ENCODE results near the gene AGBL1.

AGBL1 gene

DNA sequence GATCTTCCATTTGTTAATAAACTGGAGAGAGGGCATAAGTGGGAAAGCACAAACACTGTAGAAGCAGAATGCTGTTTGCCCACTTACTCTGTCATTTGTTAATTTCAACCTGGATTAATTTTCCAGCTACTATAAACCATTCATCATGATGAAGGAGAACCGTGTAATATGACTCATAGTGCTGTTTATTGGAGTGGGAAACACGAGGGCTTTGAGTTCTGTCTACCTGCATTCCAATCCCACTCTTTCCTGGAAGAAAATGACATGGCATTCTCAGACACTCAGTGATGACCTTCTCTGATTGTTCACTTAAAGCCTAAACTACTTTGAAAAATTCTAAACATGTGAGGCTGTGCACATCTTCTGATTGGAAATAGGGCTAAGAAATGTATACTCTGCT lies 826.7 kb downstream of the AGBL1 start:
- no peak overlapping the region for H3K4me3 ChIP-seq (IDR thresholded peaks at IDR 0.05; ENCODE audit: insufficient read depth, low read depth, low read length)
- no peaks in the 10 kb centered on the region for H3K27me3 ChIP-seq (ENCODE audit: insufficient read depth, low read depth)
- H4K20me1 ChIP-seq (ENCODE audit: insufficient read depth): no peaks in the 10 kb centered on the region
- H3K79me2 ChIP-seq (ENCODE audit: insufficient read depth, low read depth): no peaks in the 10 kb centered on the region
- H3K4me2 ChIP-seq: no peak overlapping the region
- no peak overlapping the region for H3K27ac ChIP-seq
- H3K4me1 ChIP-seq (ENCODE audit: low read depth, poor library complexity, severe bottlenecking): no peaks in the 10 kb centered on the region
- H3K36me3 ChIP-seq (ENCODE audit: insufficient read depth): no peaks in the 10 kb centered on the region
- TF ChIP-seq, protein P1, sequence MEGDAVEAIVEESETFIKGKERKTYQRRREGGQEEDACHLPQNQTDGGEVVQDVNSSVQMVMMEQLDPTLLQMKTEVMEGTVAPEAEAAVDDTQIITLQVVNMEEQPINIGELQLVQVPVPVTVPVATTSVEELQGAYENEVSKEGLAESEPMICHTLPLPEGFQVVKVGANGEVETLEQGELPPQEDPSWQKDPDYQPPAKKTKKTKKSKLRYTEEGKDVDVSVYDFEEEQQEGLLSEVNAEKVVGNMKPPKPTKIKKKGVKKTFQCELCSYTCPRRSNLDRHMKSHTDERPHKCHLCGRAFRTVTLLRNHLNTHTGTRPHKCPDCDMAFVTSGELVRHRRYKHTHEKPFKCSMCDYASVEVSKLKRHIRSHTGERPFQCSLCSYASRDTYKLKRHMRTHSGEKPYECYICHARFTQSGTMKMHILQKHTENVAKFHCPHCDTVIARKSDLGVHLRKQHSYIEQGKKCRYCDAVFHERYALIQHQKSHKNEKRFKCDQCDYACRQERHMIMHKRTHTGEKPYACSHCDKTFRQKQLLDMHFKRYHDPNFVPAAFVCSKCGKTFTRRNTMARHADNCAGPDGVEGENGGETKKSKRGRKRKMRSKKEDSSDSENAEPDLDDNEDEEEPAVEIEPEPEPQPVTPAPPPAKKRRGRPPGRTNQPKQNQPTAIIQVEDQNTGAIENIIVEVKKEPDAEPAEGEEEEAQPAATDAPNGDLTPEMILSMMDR (conservative IDR thresholded peaks at IDR 0.05; ENCODE audit: low read depth, low read length): no peak
- no peak overlapping the region for H2AFZ ChIP-seq (ENCODE audit: low read depth)
- no peak overlapping the region for H3K9ac ChIP-seq

DNA sequence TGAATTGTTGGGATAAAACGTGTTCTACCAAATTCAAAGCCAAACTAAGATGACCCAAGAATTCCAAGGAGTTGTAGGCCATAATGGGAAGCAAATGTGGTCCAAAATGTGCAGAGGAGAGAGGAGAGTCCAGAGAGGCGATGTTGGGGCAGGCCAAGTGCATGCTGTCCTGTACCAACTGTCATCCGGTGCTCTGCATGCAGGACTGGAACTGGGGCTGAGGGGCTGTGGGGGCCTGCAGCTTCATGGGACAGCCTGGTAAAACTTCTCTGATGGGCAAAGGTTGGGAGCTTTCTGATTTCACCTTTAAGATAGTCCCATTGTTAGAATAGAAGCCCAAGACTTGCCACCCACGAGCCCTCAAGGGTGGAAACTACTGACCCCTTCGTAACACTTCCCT lies 831.4 kb downstream of the AGBL1 start:
- H3K79me2 ChIP-seq (ENCODE audit: insufficient read depth, low read depth): no peaks in the 10 kb centered on the region
- no peak overlapping the region for H2AFZ ChIP-seq (ENCODE audit: low read depth)
- H3K27ac ChIP-seq: no peak overlapping the region
- no peaks in the 10 kb centered on the region for H3K4me1 ChIP-seq (ENCODE audit: low read depth, poor library complexity, severe bottlenecking)
- no peak overlapping the region for H3K9ac ChIP-seq
- TF ChIP-seq, protein P1 (conservative IDR thresholded peaks at IDR 0.05; ENCODE audit: low read depth, low read length): no peak
- H3K27me3 ChIP-seq (ENCODE audit: insufficient read depth, low read depth): no peaks in the 10 kb centered on the region
- no peaks in the 10 kb centered on the region for H4K20me1 ChIP-seq (ENCODE audit: insufficient read depth)
- H3K4me2 ChIP-seq: no peak overlapping the region
- H3K4me3 ChIP-seq (IDR thresholded peaks at IDR 0.05; ENCODE audit: insufficient read depth, low read depth, low read length): no peak overlapping the region
- H3K36me3 ChIP-seq (ENCODE audit: insufficient read depth): no peaks in the 10 kb centered on the region

DNA sequence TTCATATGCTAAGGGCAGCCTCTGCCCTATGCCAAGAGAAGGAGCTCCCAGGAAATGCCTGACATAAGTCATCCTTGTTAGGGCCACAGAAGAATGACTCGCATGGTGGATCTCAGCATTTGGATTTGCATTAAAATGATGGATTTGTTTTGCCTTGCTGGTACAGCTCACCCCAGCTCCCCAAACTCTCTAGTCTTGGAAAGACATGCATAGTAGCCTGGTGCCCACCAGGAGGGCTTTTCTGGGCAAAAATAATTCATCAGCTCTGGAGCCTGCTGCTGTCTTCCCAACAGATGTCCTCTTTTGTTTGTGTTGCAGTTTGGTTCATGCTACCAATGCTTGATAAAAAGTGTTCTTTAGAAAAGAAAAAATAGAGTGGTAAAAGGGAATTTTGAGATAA lies 833.0 kb downstream of the AGBL1 start:
- H2AFZ ChIP-seq (ENCODE audit: low read depth): no peak overlapping the region

DNA sequence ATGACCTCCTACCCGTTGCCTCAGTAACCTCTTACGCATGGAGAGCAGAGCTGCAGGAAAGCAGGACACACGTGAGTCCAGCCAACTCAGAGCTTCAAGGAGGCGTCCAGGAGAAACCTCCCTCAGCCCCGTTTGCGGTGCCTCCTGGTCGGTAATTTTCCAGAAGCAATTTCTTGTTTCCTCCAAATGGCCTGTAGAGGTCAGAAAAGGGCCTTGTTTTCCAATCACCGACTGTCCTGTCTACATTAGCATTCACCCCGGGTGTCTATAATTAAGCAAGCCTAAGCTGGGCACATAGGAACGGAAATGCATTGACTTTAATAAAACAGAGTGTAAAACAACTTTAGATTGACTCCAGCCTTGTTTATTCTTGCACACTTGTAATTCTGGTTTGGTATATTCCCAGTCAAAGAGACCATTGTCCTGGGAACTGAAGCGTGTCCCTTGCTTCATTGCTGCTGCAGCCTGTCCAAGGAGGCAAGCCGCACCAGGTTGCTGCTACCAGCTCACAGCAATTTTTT lies 836.2 kb downstream of the AGBL1 start:
- no peak overlapping the region for H3K4me2 ChIP-seq
- no peaks in the 10 kb centered on the region for H3K4me1 ChIP-seq (ENCODE audit: low read depth, poor library complexity, severe bottlenecking)
- no peak overlapping the region for H3K9ac ChIP-seq
- H3K4me3 ChIP-seq (IDR thresholded peaks at IDR 0.05; ENCODE audit: insufficient read depth, low read depth, low read length): no peak overlapping the region
- H3K27ac ChIP-seq: no peak overlapping the region
- H2AFZ ChIP-seq (ENCODE audit: low read depth): no peak overlapping the region
- no peaks in the 10 kb centered on the region for H3K36me3 ChIP-seq (ENCODE audit: insufficient read depth)
- no peaks in the 10 kb centered on the region for H4K20me1 ChIP-seq (ENCODE audit: insufficient read depth)
- H3K79me2 ChIP-seq (ENCODE audit: insufficient read depth, low read depth): no peaks in the 10 kb centered on the region
- TF ChIP-seq, protein P1 (conservative IDR thresholded peaks at IDR 0.05; ENCODE audit: low read depth, low read length): peak; percentile 26; the same call in 1 of the 2 replicates
- no peaks in the 10 kb centered on the region for H3K27me3 ChIP-seq (ENCODE audit: insufficient read depth, low read depth)

More for the DNA sequence above, 833.0 kb downstream of the AGBL1 start:
- H3K4me3 ChIP-seq (IDR thresholded peaks at IDR 0.05; ENCODE audit: insufficient read depth, low read depth, low read length): no peak overlapping the region
- H3K79me2 ChIP-seq (ENCODE audit: insufficient read depth, low read depth): no peaks in the 10 kb centered on the region
- H3K4me2 ChIP-seq: no peak overlapping the region
- no peaks in the 10 kb centered on the region for H3K36me3 ChIP-seq (ENCODE audit: insufficient read depth)
- H3K27me3 ChIP-seq (ENCODE audit: insufficient read depth, low read depth): no peaks in the 10 kb centered on the region
- H3K27ac ChIP-seq: no peak overlapping the region
- no peaks in the 10 kb centered on the region for H3K4me1 ChIP-seq (ENCODE audit: low read depth, poor library complexity, severe bottlenecking)
- TF ChIP-seq, protein P1 (conservative IDR thresholded peaks at IDR 0.05; ENCODE audit: low read depth, low read length): no peak
- H4K20me1 ChIP-seq (ENCODE audit: insufficient read depth): no peaks in the 10 kb centered on the region
- H3K9ac ChIP-seq: no peak overlapping the region
